ENCODE data around the gene RMND5B. TPM values are rescaled to one million over a fixed set of nuclear protein-coding genes. Genes with fewer than 3 reads are reported as not detected.

The RMND5B gene
- total RNA-seq, 1 experiment from 2014 or later, result 24.1 TPM

- CTCF ChIA-PET, result interaction anchor here (1.1 to 1.9 kb wide), 2 partner anchors 10 to 77 kb away, joined by 7 to 11 read pairs; no protein-coding TSS in a partner anchor
- ATAC-seq, result no peak
Measured at GRCh38 chr5:178152491-178153444, 22.0 kb downstream of the RMND5B start.

More at GRCh38 chr5:178152491-178153444, 22.0 kb downstream of the RMND5B start:
- BruUV-seq (replicated peaks), result no TSS peak
- no peak for DNase-seq (ENCODE audit: low read depth, low spot score)
- Histone ChIP-seq H3K27ac (ENCODE audit: low read depth, low read length) (peak overlapping the region; percentile 51), H3K9me3 (ENCODE audit: control insufficient read depth in 1 of 2, insufficient read depth in 1 of 2, low read depth in 1 of 2, low read length in 2 of 2) (no peaks in the 10 kb centered on the region), H2AFZ (ENCODE audit: low read depth, low read length, poor library complexity, severe bottlenecking) (no peak overlapping the region), H3K4me2 (ENCODE audit: low read length) (peak overlapping the region; percentile 78), H3K9me2 (ENCODE audit: insufficient read depth) (no peaks in the 10 kb centered on the region), H3K36me3 (ENCODE audit: control insufficient read depth in 1 of 2, insufficient read depth in 2 of 2, low read length in 2 of 2) (peaks cover 15 to 29% of the 10 kb centered on the region in 2 experiments; a peak in 3 of 4 replicates), H3K9ac (ENCODE audit: low read length) (peak overlapping the region; percentile 87), H3K79me2 (ENCODE audit: insufficient read depth, low read length) (peaks cover 33% of the 10 kb centered on the region), H3K4me1 (ENCODE audit: control insufficient read depth in 1 of 2, insufficient read depth in 2 of 2, low read length in 2 of 2) (peaks cover 14 to 21% of the 10 kb centered on the region in 2 experiments; a peak in 3 of 4 replicates), H4K20me1 (ENCODE audit: insufficient read depth) (no peaks in the 10 kb centered on the region), H3K4me3 (replicated peaks in 1 of 2; ENCODE audit: low read depth in 1 of 2, low read length in 2 of 2) (peak overlapping the region; percentile 78 to 86), H3K27me3 (ENCODE audit: insufficient read depth, low read length) (no peaks in the 10 kb centered on the region)
- TF ChIP-seq SRF (IDR thresholded peaks at IDR 0.05; ENCODE audit: low read depth), result no peak
- TF ChIP-seq ZBTB33 (IDR thresholded peaks at IDR 0.05; ENCODE audit: extremely low read depth, insufficient replicate concordance, low read length), result no peak
- no peak for TF ChIP-seq YY1 (IDR thresholded peaks at IDR 0.05; ENCODE audit: extremely low read depth, insufficient replicate concordance, low read depth, low read length)
- no peak for TF ChIP-seq CTCF (IDR thresholded peaks at IDR 0.05 in 2 of 3, conservative IDR thresholded peaks at IDR 0.05 in 1 of 3; ENCODE audit: borderline replicate concordance in 1 of 3, insufficient read depth in 1 of 3, low read depth in 2 of 3, low read length in 2 of 3)
- no peak for TF ChIP-seq EGR1 (IDR thresholded peaks at IDR 0.05; ENCODE audit: low read depth)
- TF ChIP-seq ZNF274 (IDR thresholded peaks at IDR 0.05; ENCODE audit: low read depth, low read length), result no peak
- TF ChIP-seq MAX (IDR thresholded peaks at IDR 0.05), result no peak
- no peak for TF ChIP-seq POLR2AphosphoS5 (IDR thresholded peaks at IDR 0.05; ENCODE audit: low read depth, low read length)
- TF ChIP-seq REST (IDR thresholded peaks at IDR 0.05; ENCODE audit: low read depth), result no peak
- no peak for TF ChIP-seq CEBPB (IDR thresholded peaks at IDR 0.05; ENCODE audit: low read depth)
- no peak for TF ChIP-seq ZFX (IDR thresholded peaks at IDR 0.05)
- intact Hi-C loops (cut with micrococcal nuclease), result loop anchor here (5.0 kb wide), 1 partner anchor 550 kb away; the partner anchor contains the start of gene B4GALT7
- ChIA-PET POLR2A (interaction anchor here (0.6 to 1.7 kb wide), 3 partner anchors 15 to 77 kb away, joined by 4 to 5 read pairs (median 4); no protein-coding TSS in a partner anchor), RAD21 (ENCODE audit: low non-redundant PET in 1 of 2, low total read pairs in 2 of 2, uncharacterized antibody in 2 of 2, unreplicated experiment in 2 of 2) (interaction anchor here in 1 of 2 experiments (1.0 kb wide), 1 partner anchor 77 kb away, joined by 5 read pairs; no protein-coding TSS in a partner anchor)

Data from HCT116 (cell line).